SK-N-SH (cell line): ENCODE results near the gene C9orf85.

Experiments
- CTCF ChIP-seq: fragments of 200-600 bp; sonication (generic); IDR thresholded peaks from 2 replicates; pipeline ENCODE4 v1.6.1; 2017; ENCODE audit warnings: antibody characterized with exemption, mild to moderate bottlenecking, moderate library complexity
- ELF1 ChIP-seq: IDR thresholded peaks from 2 replicates; pipeline ENCODE4 v1.4.0; 2012
- RCOR1 ChIP-seq: fragments of 150-350 bp; IDR thresholded peaks from 2 replicates; pipeline ENCODE4 v1.6.1; 2017; ENCODE audit warnings: antibody characterized with exemption, low read length
- TAF1 ChIP-seq: IDR thresholded peaks from 2 replicates; pipeline ENCODE4 v1.6.1; 2012; ENCODE audit warnings: low read depth, mild to moderate bottlenecking, low read length, moderate library complexity, borderline replicate concordance

DNA sequence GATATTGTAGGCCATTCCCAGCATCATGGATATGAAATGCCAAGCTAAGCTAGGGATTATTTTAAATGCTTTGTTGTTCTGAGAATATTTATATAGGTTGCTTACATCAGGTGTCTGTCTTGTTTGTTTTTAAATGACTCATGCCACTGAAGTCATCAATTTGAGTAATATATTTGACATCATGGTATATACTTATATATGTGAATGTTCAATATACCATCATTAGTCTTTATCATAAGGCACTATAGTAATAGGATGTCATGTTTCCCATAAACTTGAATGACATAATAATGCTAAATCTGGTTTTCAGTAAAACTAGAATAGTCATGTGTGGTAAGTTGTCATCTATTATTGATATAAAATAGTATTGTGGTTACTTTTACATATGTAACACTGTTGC, 13.1 kb downstream of the C9orf85 start:
- no peak for TF ChIP-seq TAF1
- TF ChIP-seq CTCF: no peak
- TF ChIP-seq RCOR1: no peak
- no peak for TF ChIP-seq ELF1
